DND-41 (cell line): Measurements from ENCODE around the gene GLS.

Experiments
- EZH2 ChIP-seq: IDR thresholded peaks from 3 replicates; pipeline ENCODE4 v1.6.1; 2012; ENCODE audit warnings: borderline replicate concordance, low read depth, mild to moderate bottlenecking, moderate library complexity, low read length, inconsistent platforms; ENCODE audit not compliant: severe bottlenecking
- TF ChIP-seq, protein P1 (sequence below): IDR thresholded peaks from 2 replicates; pipeline ENCODE4 v1.5.1; 2012; ENCODE audit warnings: borderline replicate concordance, low read length, moderate library complexity, mild to moderate bottlenecking; ENCODE audit not compliant: poor library complexity, severe bottlenecking; ENCODE audit errors: extremely low read depth

DNA sequence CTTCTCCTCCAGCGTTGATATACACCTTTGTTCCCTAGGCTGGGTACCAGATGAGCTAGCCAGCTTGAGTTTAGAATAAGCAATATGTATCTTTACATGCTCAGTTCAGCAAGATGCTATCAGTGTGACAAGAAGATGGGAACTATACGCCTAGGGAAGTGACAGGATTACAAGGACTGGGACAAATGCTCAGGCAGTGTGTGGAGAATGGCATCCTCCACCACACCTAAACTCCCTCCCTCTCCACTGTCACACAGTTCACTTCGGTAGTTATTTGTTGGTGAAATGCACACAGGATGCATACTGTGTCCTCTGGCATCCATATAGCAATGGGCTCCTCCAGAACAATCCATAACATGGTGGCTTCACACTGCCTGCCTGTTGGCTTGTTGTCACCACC lies 125.7 kb downstream of the GLS start:
- TF ChIP-seq, protein P1, sequence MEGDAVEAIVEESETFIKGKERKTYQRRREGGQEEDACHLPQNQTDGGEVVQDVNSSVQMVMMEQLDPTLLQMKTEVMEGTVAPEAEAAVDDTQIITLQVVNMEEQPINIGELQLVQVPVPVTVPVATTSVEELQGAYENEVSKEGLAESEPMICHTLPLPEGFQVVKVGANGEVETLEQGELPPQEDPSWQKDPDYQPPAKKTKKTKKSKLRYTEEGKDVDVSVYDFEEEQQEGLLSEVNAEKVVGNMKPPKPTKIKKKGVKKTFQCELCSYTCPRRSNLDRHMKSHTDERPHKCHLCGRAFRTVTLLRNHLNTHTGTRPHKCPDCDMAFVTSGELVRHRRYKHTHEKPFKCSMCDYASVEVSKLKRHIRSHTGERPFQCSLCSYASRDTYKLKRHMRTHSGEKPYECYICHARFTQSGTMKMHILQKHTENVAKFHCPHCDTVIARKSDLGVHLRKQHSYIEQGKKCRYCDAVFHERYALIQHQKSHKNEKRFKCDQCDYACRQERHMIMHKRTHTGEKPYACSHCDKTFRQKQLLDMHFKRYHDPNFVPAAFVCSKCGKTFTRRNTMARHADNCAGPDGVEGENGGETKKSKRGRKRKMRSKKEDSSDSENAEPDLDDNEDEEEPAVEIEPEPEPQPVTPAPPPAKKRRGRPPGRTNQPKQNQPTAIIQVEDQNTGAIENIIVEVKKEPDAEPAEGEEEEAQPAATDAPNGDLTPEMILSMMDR = no peak
- no peak for TF ChIP-seq EZH2
